HFF-Myc (cell line): Measurements from ENCODE around the gene NFATC2.

ENCODE experiments used
- DNase-seq: peaks from one replicate; pipeline ENCODE4 v3.0.0-alpha.2; 2011; ENCODE audit warnings: low read depth; ENCODE audit errors: extremely low read depth
- H3K4me3 ChIP-seq: replicated peaks from 2 replicates; pipeline ENCODE4 v1.5.1; 2011; ENCODE audit warnings: low read depth, mild to moderate bottlenecking, control low read depth, low read length
- TF ChIP-seq, protein P1 (sequence below): IDR thresholded peaks from 2 replicates; pipeline ENCODE4 v1.5.1; 2012; ENCODE audit warnings: mild to moderate bottlenecking, low read depth, low read length, control low read depth; ENCODE audit errors: missing control alignments

Gene NFATC2

GRCh38 chr20:51506527-51507215, 35.8 kb downstream of the NFATC2 start:
- TF ChIP-seq, protein P1, sequence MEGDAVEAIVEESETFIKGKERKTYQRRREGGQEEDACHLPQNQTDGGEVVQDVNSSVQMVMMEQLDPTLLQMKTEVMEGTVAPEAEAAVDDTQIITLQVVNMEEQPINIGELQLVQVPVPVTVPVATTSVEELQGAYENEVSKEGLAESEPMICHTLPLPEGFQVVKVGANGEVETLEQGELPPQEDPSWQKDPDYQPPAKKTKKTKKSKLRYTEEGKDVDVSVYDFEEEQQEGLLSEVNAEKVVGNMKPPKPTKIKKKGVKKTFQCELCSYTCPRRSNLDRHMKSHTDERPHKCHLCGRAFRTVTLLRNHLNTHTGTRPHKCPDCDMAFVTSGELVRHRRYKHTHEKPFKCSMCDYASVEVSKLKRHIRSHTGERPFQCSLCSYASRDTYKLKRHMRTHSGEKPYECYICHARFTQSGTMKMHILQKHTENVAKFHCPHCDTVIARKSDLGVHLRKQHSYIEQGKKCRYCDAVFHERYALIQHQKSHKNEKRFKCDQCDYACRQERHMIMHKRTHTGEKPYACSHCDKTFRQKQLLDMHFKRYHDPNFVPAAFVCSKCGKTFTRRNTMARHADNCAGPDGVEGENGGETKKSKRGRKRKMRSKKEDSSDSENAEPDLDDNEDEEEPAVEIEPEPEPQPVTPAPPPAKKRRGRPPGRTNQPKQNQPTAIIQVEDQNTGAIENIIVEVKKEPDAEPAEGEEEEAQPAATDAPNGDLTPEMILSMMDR = no peak
- no peak overlapping the region for H3K4me3 ChIP-seq
- DNase-seq = no peak

DNA sequence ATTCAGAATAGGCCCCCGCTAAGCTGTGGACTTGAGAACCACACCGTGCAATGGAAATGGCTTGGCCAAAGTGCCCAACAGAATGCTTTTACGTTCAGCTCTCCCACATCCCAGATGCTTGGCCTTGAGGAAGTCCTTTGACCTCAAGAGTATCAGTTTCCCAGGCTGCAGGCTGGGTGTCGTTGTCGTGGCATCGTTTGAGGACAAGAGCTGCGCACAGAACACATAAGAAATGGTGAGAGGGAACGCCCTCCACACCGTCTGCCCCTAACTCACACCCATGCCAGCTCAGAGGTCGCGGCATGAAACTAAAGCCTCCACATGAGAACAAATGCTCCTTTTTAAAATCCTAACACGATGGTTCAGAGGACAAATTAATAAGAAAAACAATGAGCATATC, 37.0 kb downstream of the NFATC2 start:
- no peak for DNase-seq
- TF ChIP-seq, protein P1 = no peak

DNA sequence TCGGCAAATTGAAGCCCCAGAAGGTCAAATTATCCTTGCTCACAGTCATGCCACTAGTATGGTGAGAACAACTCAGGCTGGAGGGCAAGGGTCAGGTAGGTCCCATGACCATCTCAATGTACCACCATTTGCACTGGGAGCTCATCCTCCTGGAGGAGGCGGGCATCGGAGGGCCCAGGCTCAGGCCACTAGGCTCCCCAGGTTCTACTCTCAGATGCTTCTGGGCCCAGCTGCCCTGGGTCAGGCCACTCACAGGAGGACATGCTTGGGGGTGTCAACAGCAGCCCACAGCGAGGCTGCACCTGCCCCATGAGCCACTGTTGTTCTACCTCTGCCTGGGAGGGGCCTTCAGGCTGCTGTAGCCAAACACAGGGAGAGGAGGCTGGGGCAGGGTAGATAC, 39.1 kb downstream of the NFATC2 start:
- DNase-seq = no peak
- TF ChIP-seq, protein P1 = no peak
- H3K4me3 ChIP-seq = no peak overlapping the region

More for the DNA sequence above, 37.0 kb downstream of the NFATC2 start:
- H3K4me3 ChIP-seq = no peak overlapping the region

DNA sequence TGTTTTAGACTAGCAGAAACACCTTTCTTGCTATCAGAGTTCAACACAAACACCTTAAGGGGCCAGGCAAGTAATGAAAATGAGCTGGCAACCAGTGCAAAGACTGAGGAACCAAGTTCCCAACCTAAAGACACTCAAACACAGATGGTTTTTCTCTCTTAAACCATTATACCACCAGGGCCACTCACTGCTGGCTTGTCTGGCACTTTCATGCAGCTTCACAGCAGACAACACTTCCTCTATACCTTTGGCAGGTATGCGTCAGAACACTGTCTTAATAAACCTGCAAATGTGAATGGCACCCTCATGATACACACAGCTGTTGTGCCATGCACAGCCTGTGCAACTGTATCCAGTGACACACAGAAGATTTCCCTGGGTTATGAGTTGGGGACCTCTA, 41.6 kb downstream of the NFATC2 start:
- no peak for DNase-seq
- H3K4me3 ChIP-seq = no peak overlapping the region
- TF ChIP-seq, protein P1 = no peak

- H3K4me3 ChIP-seq = no peak overlapping the region
- DNase-seq = no peak
- TF ChIP-seq, protein P1 = no peak
Measured at GRCh38 chr20:51500311-51500710, 42.2 kb downstream of the NFATC2 start.

DNA sequence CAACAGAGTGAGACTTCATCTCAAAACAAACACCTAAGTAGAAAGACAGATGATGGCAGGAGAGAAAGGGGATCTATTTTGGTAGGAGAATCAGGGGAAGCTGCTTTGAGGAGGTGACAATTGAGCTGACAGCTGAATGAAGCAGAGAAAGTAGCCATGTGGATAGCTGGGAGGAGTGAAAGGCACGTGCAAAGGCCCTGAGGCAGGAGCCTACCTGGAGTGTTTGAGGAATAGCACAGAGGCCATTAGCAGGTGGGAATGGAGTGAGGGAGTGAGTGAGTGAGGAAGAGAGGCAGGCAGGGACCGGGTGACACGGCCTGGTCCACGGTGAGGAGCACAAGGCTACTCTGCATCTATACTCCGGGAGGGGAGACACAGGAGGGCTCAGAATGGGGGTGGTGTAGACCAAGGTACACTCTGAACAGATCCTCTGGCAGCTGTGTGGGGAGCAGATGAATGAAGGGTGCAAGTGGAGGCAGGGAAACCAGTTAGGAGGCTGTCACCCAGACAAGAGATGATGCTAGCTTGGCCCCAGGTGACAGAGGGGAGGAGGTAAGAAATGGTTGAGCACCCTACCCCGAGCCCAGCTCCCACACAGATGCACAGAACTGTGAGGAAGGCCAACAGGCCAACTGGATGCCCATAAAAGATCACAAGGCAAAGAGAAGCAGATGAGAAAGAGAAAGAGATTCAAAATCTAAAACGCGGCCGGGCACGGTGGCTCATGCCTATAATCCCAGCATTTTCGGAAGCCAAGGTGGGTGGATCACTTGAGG, 43.6 kb downstream of the NFATC2 start:
- TF ChIP-seq, protein P1 = no peak
- no peak for DNase-seq
- no peak overlapping the region for H3K4me3 ChIP-seq
